Ishikawa (cell line): ENCODE measurements around the gene SLCO4A1.

Experiments used
- CREB1 ChIP-seq: IDR thresholded peaks from 2 replicates; pipeline ENCODE4 v1.6.1; 2012; ENCODE audit warnings: low read depth
- EGR1 ChIP-seq: IDR thresholded peaks from 2 replicates; pipeline ENCODE4 v1.6.1; 2012
- EP300 ChIP-seq: IDR thresholded peaks from 2 replicates; pipeline ENCODE4 v1.6.1; 2012; ENCODE audit warnings: borderline replicate concordance
- FOXM1 ChIP-seq: IDR thresholded peaks from 2 replicates; pipeline ENCODE4 v1.6.1; 2012; ENCODE audit warnings: low read depth, borderline replicate concordance
- MAX ChIP-seq: IDR thresholded peaks from 2 replicates; pipeline ENCODE4 v1.6.1; 2012
- RAD21 ChIP-seq: IDR thresholded peaks from 2 replicates; pipeline ENCODE4 v1.6.1; 2012; ENCODE audit warnings: low read depth
- REST ChIP-seq: IDR thresholded peaks from 2 replicates; pipeline ENCODE4 v1.6.1; 2012; ENCODE audit warnings: low read depth, mild to moderate bottlenecking
- TAF1 ChIP-seq: IDR thresholded peaks from 2 replicates; pipeline ENCODE4 v1.6.1; 2012; ENCODE audit warnings: low read depth, mild to moderate bottlenecking
- TEAD4 ChIP-seq: IDR thresholded peaks from 2 replicates; pipeline ENCODE4 v1.6.1; 2012
- USF1 ChIP-seq: IDR thresholded peaks from 2 replicates; pipeline ENCODE4 v1.6.1; 2012
- YY1 ChIP-seq: IDR thresholded peaks from 2 replicates; pipeline ENCODE4 v1.6.1; 2012; ENCODE audit warnings: low read depth
- ZBTB7A ChIP-seq: IDR thresholded peaks from 2 replicates; pipeline ENCODE4 v1.6.1; 2012; ENCODE audit warnings: low read depth

- no peak for TF ChIP-seq MAX
- no peak for TF ChIP-seq USF1
- no peak for TF ChIP-seq REST
- TF ChIP-seq EP300 = no peak
- no peak for TF ChIP-seq CREB1
- no peak for TF ChIP-seq TEAD4
- TF ChIP-seq FOXM1 = no peak
- TF ChIP-seq EGR1 = no peak
- TF ChIP-seq YY1 = no peak
- TF ChIP-seq ZBTB7A = no peak
- no peak for TF ChIP-seq TAF1
- TF ChIP-seq RAD21 = no peak
Measured at GRCh38 chr20:62682912-62683517, 40.7 kb downstream of the SLCO4A1 start.
